Hematopoietic multipotent progenitor cell treated with erythropoietin and hydrocortisone succinate and interleukin-3 and kit ligand, for 6 days (in vitro differentiated cells): Measurements from ENCODE around the gene SOWAHB.
A peak's percentile ranks its signal among the peaks of the same experiment; 100 is the strongest.
"Not testable (repeated sequence)": the region's sequence is repeated elsewhere in the genome, so short reads cannot be mapped to it uniquely, and the experiment has no call there.

Source experiments
- DNase-seq: peaks from one replicate; pipeline ENCODE4 v3.0.0-alpha.2; 2015

SOWAHB gene

DNA sequence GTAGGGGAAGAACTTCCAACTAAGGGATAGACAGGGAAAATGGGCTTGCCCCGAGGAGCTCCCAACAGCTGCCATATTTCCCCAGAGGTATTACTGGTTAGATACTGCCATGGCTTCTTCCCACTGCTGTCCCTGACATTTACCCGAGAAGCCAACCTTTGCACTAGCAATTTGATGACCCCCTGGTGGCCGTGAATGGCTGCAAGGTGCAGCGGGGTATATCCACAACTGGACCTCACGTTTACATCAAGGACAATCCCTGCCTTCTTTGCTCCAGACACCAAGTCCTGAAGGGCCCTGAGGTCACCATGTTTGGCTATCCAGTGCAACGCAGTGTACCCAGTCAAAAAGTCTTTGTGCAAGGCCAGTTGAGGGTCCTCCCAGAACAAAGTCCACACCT lies 2.3 kb downstream of the SOWAHB start:
- DNase-seq = no peak

- DNase-seq = no peak
These were observed 3.2 kb downstream of the SOWAHB start for GRCh38 chr4:76894537-76895255.

DNA sequence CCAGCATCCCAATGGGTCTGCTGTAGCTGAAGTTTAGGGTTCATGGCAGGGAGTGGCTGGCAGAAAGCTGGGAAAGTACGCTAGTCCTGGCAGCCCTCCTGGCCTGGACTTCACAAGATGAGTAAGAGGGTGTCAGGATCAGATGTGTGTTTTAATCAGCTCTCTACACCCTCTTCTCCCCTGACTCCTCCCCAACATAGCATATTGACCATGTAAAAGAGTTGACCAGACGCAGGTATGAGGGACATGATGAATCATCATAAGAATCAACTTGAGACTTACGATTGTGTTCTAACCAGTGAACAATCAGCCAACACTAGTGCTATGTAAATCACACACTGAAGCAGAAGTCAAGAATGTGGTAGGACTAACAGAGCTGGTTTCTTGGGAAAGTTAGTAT lies 5.3 kb downstream of the SOWAHB start:
- no peak for DNase-seq

GRCh38 chr4:76892001-76892400 lies 5.9 kb downstream of the SOWAHB start:
- no peak for DNase-seq

DNA sequence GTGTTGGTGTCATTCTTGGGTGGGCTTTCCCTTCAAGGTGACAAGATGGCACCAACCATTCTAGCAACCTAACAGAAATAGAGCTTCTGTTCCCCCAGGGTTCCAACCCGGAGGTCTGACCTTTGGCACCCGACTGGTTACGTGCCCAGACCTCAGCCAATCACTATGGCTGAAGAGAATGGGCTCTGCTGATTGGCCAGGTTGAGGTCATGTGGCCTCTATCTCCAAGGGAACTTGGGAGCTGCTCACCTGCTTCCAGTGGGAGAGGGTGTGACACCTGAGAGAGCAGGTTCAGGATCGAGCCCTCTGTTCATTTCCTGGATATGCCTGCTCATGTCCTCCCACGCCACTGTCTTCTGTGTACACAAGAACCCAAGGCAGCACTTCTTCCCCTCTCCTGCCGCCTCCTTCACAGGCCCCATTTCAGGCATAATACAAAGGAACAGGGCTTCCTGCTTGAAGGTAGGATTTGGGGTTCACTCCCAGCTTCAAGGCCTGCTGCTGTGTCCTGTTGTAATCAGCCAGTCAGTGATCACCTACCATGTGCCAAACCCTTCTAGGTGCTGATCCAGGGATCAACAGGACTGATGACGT lies 11.0 kb downstream of the SOWAHB start:
- DNase-seq = no peak

GRCh38 chr4:76886214-76886613 lies 11.7 kb downstream of the SOWAHB start:
- no peak for DNase-seq

GRCh38 chr4:76883147-76883546 lies 14.8 kb downstream of the SOWAHB start:
- no peak for DNase-seq

- DNase-seq = no peak
These were observed 15.3 kb downstream of the SOWAHB start for GRCh38 chr4:76882630-76883029.

GRCh38 chr4:76881375-76881774 lies 16.6 kb downstream of the SOWAHB start:
- DNase-seq = no peak

- DNase-seq = no peak
These were observed 18.1 kb downstream of the SOWAHB start for GRCh38 chr4:76879731-76880364.

DNA sequence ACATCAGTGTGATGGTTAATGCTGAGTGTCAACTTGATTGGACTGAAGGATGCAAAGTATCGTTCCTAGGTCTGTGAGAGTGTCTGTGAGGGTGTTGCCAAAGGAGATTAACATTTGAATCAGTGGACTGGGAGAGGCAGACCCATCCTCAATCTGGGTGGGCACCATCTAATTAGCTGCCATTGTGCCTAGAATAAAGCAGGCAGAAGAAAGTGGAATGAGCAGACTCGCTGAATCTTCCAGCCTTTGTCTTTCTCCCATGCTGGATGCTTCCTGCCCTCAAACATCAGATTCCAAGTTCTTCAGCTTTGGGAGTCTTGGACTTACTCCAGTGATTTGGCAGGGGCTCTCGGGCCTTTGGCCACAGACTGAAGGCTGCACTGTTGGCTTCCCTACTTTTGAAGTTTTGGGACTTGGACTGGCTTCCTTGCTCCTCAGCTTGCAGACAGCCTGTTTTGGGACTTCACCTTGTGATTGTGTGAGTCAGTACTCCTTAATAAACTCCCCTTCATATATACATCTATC lies 19.2 kb downstream of the SOWAHB start:
- DNase-seq = not testable (repeated sequence)

GRCh38 chr4:76874176-76874575 lies 23.8 kb downstream of the SOWAHB start:
- DNase-seq = no peak

GRCh38 chr4:76873495-76873894 lies 24.4 kb downstream of the SOWAHB start:
- DNase-seq = no peak

DNA sequence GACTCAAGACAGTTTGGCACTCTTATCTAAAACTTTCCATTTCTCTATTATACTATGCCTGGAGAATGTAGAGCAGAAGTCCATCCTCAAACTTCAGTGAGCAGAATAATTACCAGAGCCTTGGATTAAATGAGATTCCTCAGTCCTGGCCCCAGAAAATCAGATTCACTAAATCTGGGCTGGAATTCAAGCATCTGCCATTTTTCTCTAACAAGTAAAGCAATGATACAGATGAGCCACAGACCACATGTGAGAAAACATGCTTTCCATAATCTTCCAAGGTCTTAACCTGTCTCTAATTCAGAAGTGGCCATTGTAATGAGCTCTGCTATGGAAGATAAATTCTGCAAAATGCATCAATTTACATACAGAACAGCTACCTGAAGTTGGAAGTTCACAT lies 25.4 kb downstream of the SOWAHB start:
- no peak for DNase-seq

- not testable (repeated sequence) for DNase-seq
These were observed 29.2 kb downstream of the SOWAHB start for GRCh38 chr4:76868780-76869179.

GRCh38 chr4:76867880-76868655 lies 29.9 kb downstream of the SOWAHB start:
- peak; percentile 30 for DNase-seq

GRCh38 chr4:76867377-76867776 lies 30.6 kb downstream of the SOWAHB start:
- DNase-seq = no peak

DNA sequence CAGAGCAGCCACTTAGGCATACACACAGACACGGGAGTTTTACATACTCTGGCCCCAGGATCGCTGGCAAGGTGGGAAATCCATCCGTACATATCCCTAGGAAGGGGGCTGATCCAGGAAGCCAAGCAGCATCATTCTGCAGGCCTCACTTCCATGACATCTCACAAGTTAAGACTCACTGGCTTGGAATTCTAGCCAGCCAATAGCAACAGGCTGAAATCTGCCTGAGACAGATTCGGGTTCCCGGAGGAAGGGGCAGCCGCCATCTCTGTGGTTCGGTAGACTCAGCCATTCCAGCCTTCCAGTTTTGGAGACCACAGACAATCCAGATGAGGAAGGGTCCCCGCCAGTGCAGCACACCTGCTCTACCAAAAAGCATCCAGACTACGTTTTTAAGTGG lies 31.3 kb downstream of the SOWAHB start:
- DNase-seq = no peak

DNA sequence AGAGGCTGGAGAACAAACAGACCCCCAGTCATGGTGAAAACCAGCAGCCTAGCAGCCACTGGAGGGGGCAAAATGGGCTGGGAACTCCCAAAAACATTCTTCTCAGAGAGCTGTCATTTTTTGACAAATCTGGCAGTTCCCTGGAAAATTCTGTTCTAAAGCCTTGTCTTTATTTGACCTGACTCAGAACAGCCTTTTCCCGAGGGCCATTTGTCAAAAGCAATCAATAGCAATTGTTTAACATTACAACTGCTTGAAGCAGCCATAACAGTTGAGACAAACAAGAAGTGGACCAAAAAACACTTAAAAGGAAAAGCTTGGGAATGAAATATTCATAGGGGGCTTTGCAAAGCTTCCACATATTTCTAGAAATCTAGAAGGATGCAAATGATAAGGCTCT lies 39.6 kb downstream of the SOWAHB start:
- no peak for DNase-seq

GRCh38 chr4:76857074-76857409 lies 40.9 kb downstream of the SOWAHB start:
- DNase-seq = no peak

GRCh38 chr4:76856243-76857073 lies 41.5 kb downstream of the SOWAHB start:
- DNase-seq = no peak

DNA sequence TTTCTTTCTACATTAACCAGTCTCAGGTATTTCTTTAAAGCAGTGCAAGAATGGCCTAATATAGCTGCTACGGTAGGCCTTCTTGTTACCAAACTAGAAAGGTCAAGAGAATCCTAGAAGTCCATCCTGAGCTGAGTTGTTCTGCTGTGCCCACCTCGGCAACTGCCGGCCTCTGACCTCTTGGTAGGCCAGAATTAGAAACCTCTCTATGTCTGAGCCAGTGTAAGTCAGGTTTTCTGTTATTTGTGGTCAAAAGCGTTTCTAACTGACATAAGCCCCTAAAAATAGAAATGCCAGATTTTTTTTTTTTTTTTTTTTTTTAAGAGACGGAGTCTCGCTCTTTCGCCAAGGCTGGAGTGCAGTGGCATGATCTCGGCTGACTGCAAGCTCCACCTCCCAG lies 43.1 kb downstream of the SOWAHB start:
- no peak for DNase-seq

- DNase-seq = no peak
These were observed 46.6 kb downstream of the SOWAHB start for GRCh38 chr4:76851375-76851774.
